CMK (cell line): ENCODE results near the gene RCN1.
"Not testable (repeated sequence)": the region's sequence is repeated elsewhere in the genome, so short reads cannot be mapped to it uniquely, and the experiment has no call there.

ENCODE experiments used
- DNase-seq: peaks from one replicate; pipeline ENCODE4 v3.0.0-alpha.2; 2010; ENCODE audit warnings: low read depth

The RCN1 gene

GRCh38 chr11:32079553-32079952 is 11.3 kb upstream of the RCN1 start:
- no peak for DNase-seq

- no peak for DNase-seq
Measured at GRCh38 chr11:32080361-32080980, 10.4 kb upstream of the RCN1 start.

DNA sequence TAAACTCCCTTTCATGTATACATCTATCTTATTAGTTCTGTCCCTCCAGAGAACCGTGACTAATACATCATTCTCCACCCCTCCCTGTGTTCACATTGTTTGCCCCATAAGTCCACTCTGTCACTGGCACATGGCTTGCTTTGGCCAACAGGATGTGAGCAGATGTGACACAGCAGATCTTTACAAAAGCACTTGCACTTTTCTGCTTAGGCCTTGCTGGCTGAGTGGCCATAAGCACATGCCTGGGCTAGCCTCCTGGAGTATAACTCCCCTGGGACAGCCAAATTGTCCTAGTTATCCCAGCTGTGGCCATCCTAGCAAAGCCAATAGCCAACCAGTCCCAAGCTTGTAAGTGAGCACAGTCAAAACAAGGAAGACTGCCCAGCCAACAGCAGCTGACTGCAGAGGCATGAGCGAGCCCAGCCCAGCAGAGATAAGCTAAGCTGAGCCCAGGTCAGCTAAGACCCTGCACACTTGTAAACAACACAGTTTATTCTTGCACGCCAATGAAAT is 9.7 kb upstream of the RCN1 start:
- no peak for DNase-seq

DNA sequence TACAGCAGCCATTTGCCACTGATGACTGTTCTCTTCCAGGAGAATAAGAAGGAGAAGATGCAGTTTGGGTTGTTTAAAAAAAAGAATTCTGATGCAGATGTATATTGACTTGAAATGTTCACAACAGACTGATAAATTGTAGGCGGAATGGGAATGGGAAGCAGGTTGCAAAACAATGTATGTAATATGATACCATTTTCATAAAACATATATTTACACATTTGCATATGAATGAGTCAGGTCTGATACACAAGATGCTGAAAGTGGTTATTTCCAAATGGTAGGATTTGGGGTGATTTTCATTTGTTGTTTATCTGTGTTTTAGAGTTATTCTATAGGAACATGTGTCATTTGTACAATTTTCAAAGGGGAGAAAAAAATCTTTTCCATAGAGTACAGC is 9.0 kb upstream of the RCN1 start:
- DNase-seq: no peak

DNA sequence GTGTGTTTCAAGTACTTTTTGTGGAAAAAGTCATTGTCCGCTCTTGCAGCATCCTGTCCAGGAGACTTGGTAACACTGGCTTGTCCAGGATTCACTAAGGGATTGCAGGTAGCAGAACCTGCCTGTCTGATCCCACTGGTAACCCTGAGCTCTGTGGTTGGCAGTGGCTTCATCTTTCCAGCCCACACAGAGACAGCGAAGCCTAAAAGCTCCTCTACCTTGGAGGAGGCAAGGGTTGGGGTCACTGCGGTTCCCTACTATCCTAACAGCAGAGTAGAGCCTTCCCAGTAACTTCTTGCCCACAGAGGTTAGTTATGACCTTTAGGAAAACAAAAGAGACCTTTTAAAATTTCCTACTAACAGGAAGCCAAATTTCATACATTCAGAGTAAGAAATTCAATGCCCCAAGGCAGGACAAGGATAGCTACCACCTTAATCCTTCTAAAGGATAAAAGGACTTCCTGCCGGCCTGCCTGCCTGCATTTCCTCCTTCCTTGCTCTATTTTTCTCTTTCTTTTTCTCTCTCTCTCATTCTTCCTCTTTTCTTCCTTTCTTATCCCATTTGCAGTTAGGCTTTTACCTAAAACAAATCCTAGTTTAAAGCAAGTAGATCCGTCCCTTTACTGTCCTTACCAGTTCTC is 8.4 kb upstream of the RCN1 start:
- DNase-seq: no peak

- no peak for DNase-seq
Measured at GRCh38 chr11:32087597-32087996, 3.3 kb upstream of the RCN1 start.

- DNase-seq: no peak
Measured at GRCh38 chr11:32088117-32088941, 2.5 kb upstream of the RCN1 start.

DNA sequence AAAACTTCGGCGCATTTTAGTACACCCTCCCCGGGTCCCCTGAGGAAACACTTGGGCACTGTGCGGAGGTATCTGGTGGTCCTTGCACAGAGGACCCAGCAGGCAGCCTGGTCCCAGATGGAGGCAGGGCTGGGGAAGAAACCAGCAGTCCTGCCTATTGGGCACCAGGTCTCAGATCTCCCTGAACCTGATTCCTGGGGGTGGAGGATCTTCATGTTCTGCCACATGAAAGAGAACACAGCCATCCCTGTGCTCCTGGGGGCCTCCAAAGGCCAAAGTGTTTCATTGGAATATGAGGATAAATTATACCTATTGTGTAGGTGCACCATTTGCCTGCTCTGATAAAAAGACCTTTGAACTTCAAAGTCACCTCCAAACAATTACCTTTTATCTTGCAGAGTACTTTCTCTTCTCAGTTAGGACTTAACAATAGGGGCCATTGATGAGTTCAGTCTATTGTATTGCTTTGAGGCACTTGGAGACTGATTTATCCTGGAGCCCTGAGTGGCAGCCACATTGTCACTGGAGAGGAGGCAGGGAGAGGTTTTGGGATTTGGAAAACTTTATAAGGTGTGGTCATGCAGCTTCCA is 1.8 kb downstream of the RCN1 start:
- no peak for DNase-seq

- DNase-seq: no peak
Measured at GRCh38 chr11:32094923-32095322, 4.0 kb downstream of the RCN1 start.

- DNase-seq: no peak
Measured at GRCh38 chr11:32098142-32098903, 7.4 kb downstream of the RCN1 start.

- no peak for DNase-seq
Measured at GRCh38 chr11:32099516-32099915, 8.6 kb downstream of the RCN1 start.

DNA sequence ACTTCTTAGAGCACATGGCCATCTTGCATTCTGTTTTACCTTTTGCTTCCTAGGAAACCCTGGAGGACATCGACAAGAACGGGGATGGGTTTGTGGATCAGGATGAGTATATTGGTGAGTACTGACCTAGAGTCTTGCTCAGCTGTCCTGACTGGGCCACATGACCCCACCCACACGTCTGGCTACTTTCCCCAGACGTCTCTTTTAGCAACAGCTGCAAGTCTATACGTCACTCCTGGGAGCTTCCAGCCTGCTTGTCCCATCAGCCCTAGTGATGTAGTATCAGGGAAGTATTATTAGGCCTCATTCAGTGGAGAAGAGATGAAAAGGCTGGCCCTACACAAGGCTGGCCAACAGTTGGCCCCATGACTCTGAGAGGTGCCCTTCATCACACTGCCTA is 9.6 kb downstream of the RCN1 start:
- no peak for DNase-seq

DNA sequence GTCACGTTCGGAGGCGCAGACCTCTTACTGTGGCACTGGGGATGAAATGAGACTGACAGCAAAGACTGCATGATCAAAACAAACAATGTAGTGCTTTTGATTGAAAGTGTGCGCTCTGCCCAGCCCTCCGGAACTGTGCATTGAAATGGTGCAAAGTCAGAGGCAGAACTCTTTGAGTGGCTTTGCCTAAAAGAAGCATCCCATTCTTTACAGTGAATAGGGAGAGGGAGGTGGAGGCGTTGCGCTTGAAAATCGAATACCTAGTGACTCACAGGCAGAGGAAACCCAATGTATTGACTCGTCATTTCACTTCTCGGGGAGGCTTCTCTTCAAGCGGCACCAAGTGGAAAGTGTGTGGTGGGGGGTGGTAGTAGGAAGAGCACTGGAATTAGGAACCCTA is 10.9 kb downstream of the RCN1 start:
- DNase-seq: no peak

- DNase-seq: not testable (repeated sequence)
Measured at GRCh38 chr11:32103121-32103719, 12.3 kb downstream of the RCN1 start.

GRCh38 chr11:32103941-32104340 is 13.1 kb downstream of the RCN1 start:
- DNase-seq: no peak

DNA sequence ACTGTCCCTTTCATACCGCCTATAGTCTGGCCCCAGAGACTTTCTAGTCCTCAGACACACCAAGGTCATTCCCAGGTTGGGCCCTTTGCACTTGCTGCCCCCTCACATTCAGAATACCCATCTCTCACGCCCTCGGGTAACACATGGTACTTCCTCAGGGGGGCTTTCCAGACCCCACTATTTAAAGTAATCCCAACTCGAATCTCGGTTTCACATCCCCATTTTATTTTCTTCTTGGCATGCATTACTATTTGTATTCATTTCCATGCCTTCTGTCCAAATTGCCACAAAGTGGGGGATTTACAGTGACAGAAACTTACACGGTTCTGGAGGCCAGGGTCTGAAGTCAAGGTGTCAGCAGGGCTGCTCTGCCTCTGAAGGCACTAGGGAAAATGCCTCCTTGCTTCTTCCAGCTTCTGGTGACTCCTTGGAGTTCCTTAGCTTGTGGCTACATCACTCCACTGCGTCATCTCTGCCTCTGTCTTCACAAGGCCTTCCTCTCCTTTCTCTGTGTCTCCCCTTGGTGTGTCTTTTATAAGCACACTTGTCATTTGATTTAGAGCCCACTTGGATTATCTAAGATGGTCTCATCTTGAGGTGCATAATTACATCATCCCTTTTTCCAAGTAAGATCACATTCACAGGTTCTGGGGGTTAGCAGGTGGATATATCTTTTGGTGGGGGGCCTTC is 15.1 kb downstream of the RCN1 start:
- DNase-seq: no peak

- no peak for DNase-seq
Measured at GRCh38 chr11:32107647-32108046, 16.8 kb downstream of the RCN1 start.

DNA sequence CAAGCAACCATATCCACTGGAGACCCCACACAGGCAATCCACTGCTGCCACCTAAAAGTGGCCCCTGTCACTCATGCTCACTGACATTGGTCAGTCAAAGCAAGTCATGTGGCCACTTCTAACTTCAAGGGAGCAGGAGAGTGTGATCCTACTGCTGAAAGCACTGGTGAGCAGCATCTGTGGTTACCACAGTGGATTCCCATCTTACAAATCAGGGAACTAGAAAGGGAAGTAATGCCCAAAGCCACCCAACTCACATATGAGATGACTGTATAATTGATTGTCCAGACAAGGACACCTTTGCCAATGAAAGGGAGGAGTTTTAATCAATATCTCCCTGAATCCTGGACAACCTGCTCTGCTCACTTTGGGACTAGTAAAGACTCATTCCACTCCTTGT is 17.7 kb downstream of the RCN1 start:
- DNase-seq: no peak

GRCh38 chr11:32109138-32109537 is 18.3 kb downstream of the RCN1 start:
- no peak for DNase-seq

- no peak for DNase-seq
Measured at GRCh38 chr11:32109592-32109991, 18.7 kb downstream of the RCN1 start.

- no peak for DNase-seq
Measured at GRCh38 chr11:32110795-32111194, 19.9 kb downstream of the RCN1 start.
